ENCODE data around the gene GGTA1.
A peak's percentile ranks its signal among the peaks of the same experiment; 100 is the strongest.
"Not testable (repeated sequence)": the region's sequence is repeated elsewhere in the genome, so short reads cannot be mapped to it uniquely, and the experiment has no call there.

The GGTA1 gene

DNA sequence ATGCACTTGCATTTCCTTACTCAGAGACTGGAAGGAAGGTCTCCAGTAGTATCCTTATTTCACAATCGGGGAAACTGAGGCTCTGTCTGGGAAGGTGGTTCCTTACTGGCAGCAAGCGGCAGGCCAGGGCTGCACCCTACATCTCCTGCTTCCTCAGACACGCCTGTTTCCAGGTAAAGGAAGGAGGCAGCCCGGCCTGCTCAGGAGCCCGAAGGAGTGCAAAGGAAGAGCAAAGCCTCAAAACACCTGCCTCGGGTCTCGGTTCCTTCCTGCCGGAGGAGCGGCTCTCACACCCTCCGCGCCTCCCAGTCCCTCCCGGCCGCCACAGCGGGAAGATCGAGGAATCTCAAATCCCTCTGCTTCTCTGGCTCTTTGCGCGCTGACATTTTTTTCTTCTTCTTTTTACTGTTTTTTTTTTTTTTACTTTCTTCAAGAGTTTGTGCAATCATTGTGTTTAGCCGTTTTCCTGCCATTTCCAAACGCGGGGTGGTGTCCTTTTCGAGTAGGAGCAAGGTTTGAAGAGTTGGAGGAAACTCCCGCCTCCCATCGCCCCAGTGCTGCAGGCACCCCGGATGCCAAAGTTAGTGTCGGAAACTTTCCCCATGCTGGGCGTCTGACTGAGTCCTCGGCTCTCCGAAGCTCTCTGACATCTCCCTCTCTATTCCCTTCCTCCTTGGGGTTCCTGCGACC is 1.0 kb downstream of the GGTA1 start:
- no peak for DNase-seq

DNA sequence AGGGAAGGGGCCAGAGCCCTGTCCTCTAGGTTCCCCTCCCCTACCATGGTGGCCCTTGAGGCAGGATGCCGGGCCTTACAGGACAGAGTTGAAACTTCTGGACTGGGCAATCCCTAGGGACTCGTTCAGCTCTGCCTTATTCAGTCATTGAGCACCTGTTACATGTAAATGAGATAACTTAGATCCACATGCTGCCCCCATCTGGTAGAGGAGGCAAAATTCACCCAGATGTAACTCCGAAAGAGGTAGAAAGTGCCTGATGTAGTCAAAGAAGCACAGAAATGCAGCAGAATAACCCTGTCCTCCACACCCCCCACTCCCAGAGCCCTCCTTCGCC is 1.5 kb downstream of the GGTA1 start:
- DNase-seq = peak; percentile 63

DNA sequence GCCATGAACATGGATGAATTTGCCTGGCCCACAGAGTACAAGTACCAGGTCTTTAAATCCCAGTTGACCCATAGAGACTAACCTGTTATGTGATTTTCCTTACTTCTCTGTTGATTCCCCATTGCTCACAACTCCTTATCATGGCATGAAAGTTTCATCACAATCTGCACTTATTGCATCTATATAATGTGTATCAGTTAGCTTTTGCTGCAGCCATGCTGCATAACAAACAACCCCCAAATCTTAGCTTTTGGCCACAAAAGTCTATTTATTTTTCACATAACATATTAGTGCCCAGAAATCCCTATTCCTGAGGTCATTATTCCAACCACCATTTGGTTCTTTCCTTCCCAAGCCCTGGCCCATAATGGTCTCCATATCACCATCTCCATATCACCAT is 3.7 kb downstream of the GGTA1 start:
- DNase-seq = no peak

- DNase-seq = no peak
These were observed 5.5 kb downstream of the GGTA1 start for GRCh38 chr9:121494192-121494591.

DNA sequence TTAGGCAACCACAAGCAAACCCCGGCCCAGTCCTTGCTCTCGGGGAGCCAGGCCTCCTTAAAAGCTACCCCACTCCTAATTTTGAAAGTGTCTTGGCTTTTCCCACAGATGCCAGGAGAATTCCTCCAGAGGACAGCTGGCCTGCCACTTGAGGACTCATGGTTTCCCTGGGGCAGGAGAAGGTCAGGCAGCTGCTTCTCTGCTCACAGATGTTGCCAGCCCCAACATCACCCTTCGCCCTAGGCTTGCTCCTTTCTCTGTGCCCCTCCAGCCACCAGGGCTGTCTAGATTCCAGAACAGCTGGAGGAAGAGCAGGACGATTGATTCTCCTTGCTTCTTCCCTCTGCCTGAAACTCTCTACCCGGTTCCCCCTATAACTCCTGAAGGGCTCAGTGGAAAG is 8.5 kb downstream of the GGTA1 start:
- no peak for DNase-seq

DNA sequence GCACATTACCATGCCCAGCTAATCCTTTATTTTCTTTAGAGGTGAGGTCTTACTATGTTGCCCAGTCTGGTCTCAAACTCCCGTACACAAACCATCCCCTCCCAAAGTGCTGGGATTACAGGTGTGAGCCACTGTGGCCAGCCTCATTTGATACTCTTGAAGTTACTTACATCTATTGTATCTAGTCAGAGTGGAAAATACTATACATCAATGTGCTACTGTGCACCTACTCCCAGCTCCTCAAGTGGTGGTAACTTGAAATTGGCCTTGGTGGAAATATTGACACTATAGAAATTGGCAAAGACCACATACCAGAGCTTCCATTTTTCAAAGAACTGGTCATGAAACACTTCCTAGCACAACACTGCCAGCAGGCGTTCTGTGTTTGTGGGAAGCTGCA is 10.3 kb downstream of the GGTA1 start:
- DNase-seq = no peak

- DNase-seq = no peak
These were observed 13.6 kb downstream of the GGTA1 start for GRCh38 chr9:121486043-121486442.

DNA sequence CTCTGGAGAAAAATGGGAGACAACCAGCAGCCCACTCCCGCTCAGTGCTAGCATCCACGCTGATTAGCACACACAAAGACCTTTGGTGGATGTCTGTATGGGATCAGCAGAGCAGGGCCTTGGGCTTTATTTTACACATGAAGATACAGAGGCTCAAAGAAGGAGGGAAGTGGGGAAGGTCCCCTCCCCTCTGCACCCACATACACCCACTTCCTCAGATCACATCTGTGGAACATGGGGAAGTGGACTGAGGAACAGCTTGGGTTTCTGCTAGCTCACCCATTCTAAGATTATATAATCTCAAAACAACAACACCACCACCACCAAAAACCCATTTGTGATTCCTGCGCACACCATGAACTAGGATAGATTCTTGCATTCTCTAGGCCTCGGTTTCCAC is 14.0 kb downstream of the GGTA1 start:
- DNase-seq = peak; percentile 29

DNA sequence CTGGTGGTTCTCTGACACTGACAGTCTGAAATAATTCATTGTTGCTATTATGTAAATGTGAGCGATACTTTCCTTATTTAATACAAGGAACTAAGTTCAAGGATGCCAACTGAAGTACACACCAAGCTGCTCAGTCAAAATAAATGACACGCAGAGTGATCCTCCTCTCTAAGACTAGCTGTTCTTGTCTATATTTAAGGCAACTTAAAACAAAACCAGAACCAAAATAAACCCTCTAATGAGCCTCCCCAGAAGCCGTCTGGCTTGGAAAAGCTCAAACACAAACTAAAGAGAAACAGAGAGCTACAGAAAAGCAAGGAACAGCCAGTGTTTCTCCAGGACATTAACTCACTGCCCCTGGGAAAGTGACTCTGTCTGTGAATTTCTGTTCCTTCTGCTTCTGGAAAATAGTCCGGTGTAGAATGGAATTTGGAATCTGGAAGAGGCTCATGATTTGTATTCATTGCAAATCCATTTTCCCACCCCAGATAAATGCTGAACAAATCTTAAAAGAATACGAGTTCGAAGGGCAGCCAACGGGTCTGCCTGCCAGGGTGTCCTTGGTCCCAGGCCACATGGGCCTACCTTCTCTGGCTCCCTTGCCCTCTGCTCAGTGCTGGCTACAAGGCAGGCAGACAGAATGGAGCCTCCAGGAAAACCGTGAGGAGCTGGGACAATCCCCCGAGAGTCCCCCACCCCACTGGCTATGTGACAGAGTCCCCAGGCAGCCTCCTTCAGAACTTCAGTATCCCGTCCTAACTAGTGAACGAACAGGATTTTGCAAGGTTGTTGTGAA is 14.8 kb downstream of the GGTA1 start:
- DNase-seq = no peak

- DNase-seq = no peak
These were observed 16.1 kb downstream of the GGTA1 start for GRCh38 chr9:121483473-121484031.

DNA sequence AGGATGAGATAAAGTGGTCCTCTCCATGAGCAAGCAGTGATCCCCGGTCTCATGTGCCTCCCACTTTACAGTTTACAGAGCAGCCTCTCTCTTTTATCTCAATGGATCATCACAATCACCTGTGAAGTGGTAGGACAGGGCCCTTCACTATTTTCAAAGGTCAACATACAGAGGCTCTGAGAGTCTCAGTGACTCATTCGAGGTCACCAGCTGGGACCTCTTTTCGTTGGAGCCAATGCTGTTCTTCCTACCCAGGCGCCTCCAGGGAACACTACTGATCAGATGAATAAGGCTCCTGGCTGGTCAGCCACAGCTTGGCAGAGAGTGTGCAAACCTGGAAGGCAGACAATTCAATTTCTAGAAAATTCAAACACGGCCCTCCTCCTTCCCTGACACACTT is 16.6 kb downstream of the GGTA1 start:
- no peak for DNase-seq

- no peak for DNase-seq
These were observed 20.6 kb downstream of the GGTA1 start for GRCh38 chr9:121478816-121479676.

- no peak for DNase-seq
These were observed 23.5 kb downstream of the GGTA1 start for GRCh38 chr9:121476156-121476555.

- DNase-seq = no peak
These were observed 25.3 kb downstream of the GGTA1 start for GRCh38 chr9:121474231-121474947.

DNA sequence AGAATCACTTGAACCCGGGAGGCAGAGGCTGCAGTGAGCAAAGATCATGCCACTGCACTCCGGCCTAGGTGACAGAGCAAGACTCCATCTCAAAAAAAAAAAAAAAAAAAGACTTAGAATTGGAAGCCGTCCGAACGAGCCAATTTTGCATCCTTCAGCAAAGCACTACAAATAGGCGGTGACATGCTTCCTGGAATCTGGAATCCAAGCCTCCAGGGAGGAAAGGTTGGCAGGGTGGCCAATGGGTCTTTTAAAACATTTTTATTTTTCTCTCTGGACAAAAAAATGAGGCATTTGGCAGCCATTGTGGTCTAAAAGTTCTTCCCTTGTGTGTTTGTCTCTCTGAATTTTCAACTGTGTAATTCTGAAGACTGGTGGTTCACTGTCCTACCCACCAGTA is 26.4 kb downstream of the GGTA1 start:
- DNase-seq = no peak

GRCh38 chr9:121472446-121472845 is 27.2 kb downstream of the GGTA1 start:
- no peak for DNase-seq

GRCh38 chr9:121466142-121466541 is 33.5 kb downstream of the GGTA1 start:
- no peak for DNase-seq

DNA sequence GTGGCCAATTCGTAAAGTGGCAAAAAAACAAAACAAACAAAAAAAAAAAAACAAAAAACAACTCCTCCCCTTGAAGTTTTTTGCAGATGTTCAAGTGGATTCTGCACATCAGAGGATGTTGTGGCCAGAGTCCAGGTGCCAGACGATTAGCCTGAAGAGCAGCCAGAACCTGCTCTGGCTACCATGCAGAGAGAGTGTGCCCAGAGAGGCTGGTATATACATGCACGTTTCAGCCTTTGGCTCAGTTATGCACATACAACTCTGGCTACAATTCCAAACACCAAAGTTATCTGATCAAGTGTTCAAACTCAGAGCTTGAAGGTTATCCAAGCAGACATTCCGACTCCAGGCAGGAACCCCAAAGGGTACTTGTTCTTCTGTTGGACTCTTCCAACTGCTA is 34.7 kb downstream of the GGTA1 start:
- DNase-seq = no peak

DNA sequence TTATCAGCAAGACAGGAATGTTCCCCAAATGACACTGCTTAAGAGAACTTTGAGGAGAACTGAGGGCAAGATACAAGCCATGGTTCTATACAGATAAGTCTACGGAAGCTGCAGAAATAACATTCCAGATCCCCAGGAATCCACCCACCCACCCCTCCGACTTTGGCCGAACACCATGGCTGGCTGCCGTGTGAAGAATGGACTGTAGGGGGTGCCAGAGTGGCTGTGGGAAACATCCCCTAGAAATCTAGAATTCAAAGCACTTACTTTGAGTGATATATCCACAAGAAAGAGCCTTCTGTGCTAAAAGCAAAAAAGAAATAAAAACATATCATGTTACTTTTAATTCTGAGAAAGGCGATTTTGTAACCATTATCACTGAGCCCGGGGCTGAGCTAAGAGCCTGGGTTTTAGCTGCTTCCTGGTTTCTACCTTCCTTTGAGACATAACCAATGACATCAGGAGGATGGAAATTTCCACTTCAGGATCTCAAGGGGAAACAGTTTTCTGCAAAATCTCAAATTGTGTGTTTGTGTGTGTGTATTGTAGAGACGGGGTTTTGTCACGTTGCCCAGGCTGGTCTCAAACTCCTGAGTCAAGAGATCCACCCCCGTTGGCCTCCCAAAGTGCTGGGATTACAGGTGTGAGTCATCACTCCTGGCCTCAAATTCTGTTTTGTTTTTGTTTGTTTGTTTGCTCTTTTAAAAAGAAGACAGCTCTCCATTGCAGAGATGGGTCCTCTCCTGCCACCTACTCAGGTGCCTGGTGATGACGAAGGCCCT is 36.4 kb downstream of the GGTA1 start:
- peak; percentile 3 for DNase-seq

DNA sequence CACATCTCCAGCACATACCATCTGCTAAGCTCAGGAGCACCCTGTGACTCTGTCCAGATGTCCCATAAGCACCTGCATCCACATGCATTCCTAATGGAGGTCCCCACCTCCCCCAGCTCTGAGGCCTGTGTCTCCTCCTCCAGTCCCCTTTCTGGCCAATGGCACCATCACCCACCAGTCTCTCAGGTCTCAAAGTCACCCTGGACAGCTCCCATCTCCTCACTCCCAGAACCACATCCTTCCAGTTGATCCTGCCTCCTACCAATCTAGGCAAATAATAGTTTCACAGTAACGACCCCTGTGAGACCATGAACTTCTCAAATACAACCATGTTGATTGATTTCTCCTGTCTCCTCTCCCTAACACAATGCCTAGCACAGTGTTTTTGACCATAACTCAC is 40.1 kb downstream of the GGTA1 start:
- DNase-seq = no peak

DNA sequence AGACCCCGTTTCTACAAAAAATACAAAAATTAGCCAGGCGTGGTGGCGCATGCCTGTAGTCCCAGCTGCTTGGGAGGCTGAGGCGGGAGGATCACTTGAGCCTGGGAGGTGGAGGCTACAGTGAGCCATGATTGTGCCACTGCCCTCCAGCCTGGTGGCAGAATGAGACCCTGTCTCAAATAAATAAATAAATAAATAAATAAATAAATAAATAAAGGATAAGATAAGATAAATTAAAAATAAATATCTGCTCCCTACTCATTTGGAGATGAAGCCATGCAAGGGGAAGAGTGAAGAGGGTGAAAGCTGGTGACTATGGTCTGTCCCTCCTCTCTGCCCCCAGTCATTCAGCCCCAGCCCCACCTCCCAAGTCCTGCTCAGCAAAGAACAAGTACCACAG is 41.2 kb downstream of the GGTA1 start:
- not testable (repeated sequence) for DNase-seq
